PC-9 (cell line): ENCODE measurements around the gene SPATA22.

Experiments used
- CTCF ChIP-seq: fragments of 200-600 bp; sonication (generic); conservative IDR thresholded peaks from 2 replicates; pipeline ENCODE4 v1.6.1; 2017; ENCODE audit warnings: mixed run types, antibody characterized with exemption, mild to moderate bottlenecking, moderate library complexity
- EZH2 ChIP-seq: fragments of 200-600 bp; sonication (generic); IDR thresholded peaks from 2 replicates; pipeline ENCODE4 v1.8.0; 2017; ENCODE audit warnings: antibody characterized with exemption, low read depth

GRCh38 chr17:3440451-3440850 lies 31.2 kb downstream of the SPATA22 start:
- no peak for TF ChIP-seq CTCF
- no peak for TF ChIP-seq EZH2
